K562 (cell line): Measurements from ENCODE around the gene SLC17A9. TPM values are rescaled to one million over a fixed set of nuclear protein-coding genes. Genes with fewer than 3 reads are reported as not detected.

ENCODE experiments used
- ATF3 ChIP-seq, 2 experiments: fragments of 450-650 bp in 1 of 2; sonication (generic) in 1 of 2; formaldehyde crosslinking in 1 of 2; IDR thresholded peaks in 1 of 2; conservative IDR thresholded peaks in 1 of 2; 2 replicates each; pipeline versions ENCODE4 v1.6.1 to v1.8.1; 2016 to 2023; ENCODE audit warnings: mild to moderate bottlenecking in 2 of 2, moderate library complexity in 2 of 2, inconsistent platforms in 1 of 2, missing genetic modification reagents in 1 of 2
- CHCHD3 ChIP-seq: fragments of 250-450 bp; sonication (Bioruptor Pico); IDR thresholded peaks from 2 replicates; pipeline ENCODE4 v2.1.2; 2022; ENCODE audit warnings: mild to moderate bottlenecking
- CTBP1 ChIP-seq: fragments of 450-650 bp; IDR thresholded peaks from 2 replicates; pipeline ENCODE4 v1.6.1; 2016; ENCODE audit warnings: borderline replicate concordance
- E2F4 ChIP-seq: sonication (generic); formaldehyde crosslinking; IDR thresholded peaks from 2 replicates; pipeline ENCODE4 v1.8.0; 2022; ENCODE audit warnings: mild to moderate bottlenecking, low read depth, missing genetic modification reagents
- ESRRB ChIP-seq: fragments of 250-450 bp; sonication (Bioruptor Pico); IDR thresholded peaks from 2 replicates; pipeline ENCODE4 v1.5.0; 2020; ENCODE audit warnings: mild to moderate bottlenecking, moderate library complexity, borderline replicate concordance
- FOXK2 ChIP-seq, 2 experiments: fragments of 450-650 bp; IDR thresholded peaks in 1 of 2; conservative IDR thresholded peaks in 1 of 2; 2 replicates each; pipeline ENCODE4 v1.6.1; 2016; ENCODE audit warnings: low read depth in 2 of 2, mild to moderate bottlenecking in 1 of 2
- HMG20B ChIP-seq: fragments of 250-450 bp; sonication (Bioruptor Pico); IDR thresholded peaks from 2 replicates; pipeline ENCODE4 v1.5.0; 2021; ENCODE audit warnings: mild to moderate bottlenecking
- PCBP2 ChIP-seq: fragments of 200-400 bp; formaldehyde crosslinking; IDR thresholded peaks from 2 replicates; pipeline ENCODE4 v1.6.1; 2018; ENCODE audit warnings: low read length, low read depth, mild to moderate bottlenecking, moderate library complexity; ENCODE audit not compliant: poor library complexity, severe bottlenecking
- SRSF9 ChIP-seq: fragments of 200-400 bp; formaldehyde crosslinking; IDR thresholded peaks from 2 replicates; pipeline ENCODE4 v1.6.1; 2017; ENCODE audit warnings: low read depth, low read length, borderline replicate concordance
- TARDBP ChIP-seq: fragments of 450-650 bp; IDR thresholded peaks from 2 replicates; pipeline ENCODE4 v1.6.1; 2016
- ZNF184 ChIP-seq: sonication (generic); formaldehyde crosslinking; IDR thresholded peaks from 2 replicates; pipeline ENCODE4 v1.5.0; 2020; ENCODE audit warnings: missing genetic modification reagents
- ZNF609 ChIP-seq: sonication (generic); formaldehyde crosslinking; IDR thresholded peaks from 2 replicates; pipeline ENCODE4 v1.8.1; 2023; ENCODE audit warnings: missing genetic modification reagents, mild to moderate bottlenecking, borderline replicate concordance
- polyA plus RNA-seq, 8 experiments: library from polyadenylated mRNA; depleted of rRNA in 4 of 8; stranded (reverse) in 5 of 8; unstranded in 3 of 8; fragments of >200 nt; fragmentation: Nextera tagmentation in 2 of 8; fragmentation: Illumina TruSeq in 1 of 8; extraction: Ambion mirVana in 2 of 8; extraction: Trizol in 1 of 8; gene quantifications; 2 replicates each; pipeline versions ENCODE4 v1.2.1 to v1.2.3, GENCODE V29; 2011 to 2014; ENCODE audit warnings: inconsistent platforms in 1 of 8, missing spikeins in 1 of 8
- total RNA-seq, 7 experiments: library from RNA; depleted of rRNA in 6 of 7; stranded (reverse); fragments of >200 nt in 6 of 7; fragmentation: Illumina TruSeq in 2 of 7; extraction: Trizol in 2 of 7; gene quantifications; 2 replicates each; pipeline versions ENCODE4 v1.2.1 to v1.2.3, GENCODE V29; 2011 to 2021; ENCODE audit warnings: low replicate concordance in 1 of 7
- TF ChIP-seq, protein P1 (sequence below): fragments of 450-650 bp; formaldehyde crosslinking; IDR thresholded peaks from 2 replicates; pipeline ENCODE4 v1.4.0; 2022; ENCODE audit warnings: missing genetic modification characterization

SLC17A9 gene
- total and polyA plus RNA-seq, 9 of the 15 experiments (the other 6 are each of a cell fraction or from before 2014, with no cell fraction given), result 0.04 to 0.31 TPM; not detected in 7

GRCh38 chr20:62926229-62927127 lies 26.0 kb upstream of the SLC17A9 start, which contains the start of gene DIDO1 (continued):
- TF ChIP-seq FOXK2 (conservative IDR thresholded peaks at IDR 0.05 in 1 of 2, IDR thresholded peaks at IDR 0.05 in 1 of 2; ENCODE audit: low read depth in 2 of 2) (no peak), CTBP1 (peak; percentile 87), ZNF609 (CRISPR knock-in tag) (no peak), E2F4 (CRISPR knock-in tag) (no peak), ZNF184 (CRISPR knock-in tag) (no peak), SRSF9 (no peak), ATF3 (IDR thresholded peaks at IDR 0.05) (no peak), ATF3 (CRISPR knock-in tag; conservative IDR thresholded peaks at IDR 0.05) (no peak), HMG20B (CRISPR knock-in tag) (no peak), TARDBP (no peak), CHCHD3 (CRISPR knock-in tag) (no peak), PCBP2 (no peak), ESRRB (CRISPR knock-in tag) (no peak)
- TF ChIP-seq, protein P1, sequence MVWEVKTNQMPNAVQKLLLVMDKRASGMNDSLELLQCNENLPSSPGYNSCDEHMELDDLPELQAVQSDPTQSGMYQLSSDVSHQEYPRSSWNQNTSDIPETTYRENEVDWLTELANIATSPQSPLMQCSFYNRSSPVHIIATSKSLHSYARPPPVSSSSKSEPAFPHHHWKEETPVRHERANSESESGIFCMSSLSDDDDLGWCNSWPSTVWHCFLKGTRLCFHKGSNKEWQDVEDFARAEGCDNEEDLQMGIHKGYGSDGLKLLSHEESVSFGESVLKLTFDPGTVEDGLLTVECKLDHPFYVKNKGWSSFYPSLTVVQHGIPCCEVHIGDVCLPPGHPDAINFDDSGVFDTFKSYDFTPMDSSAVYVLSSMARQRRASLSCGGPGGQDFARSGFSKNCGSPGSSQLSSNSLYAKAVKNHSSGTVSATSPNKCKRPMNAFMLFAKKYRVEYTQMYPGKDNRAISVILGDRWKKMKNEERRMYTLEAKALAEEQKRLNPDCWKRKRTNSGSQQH, result no peak
